Esophagus muscularis mucosa (tissue), 4 donors: ENCODE measurements around the gene PCSK4. TPM values are rescaled to one million over a fixed set of nuclear protein-coding genes. Genes with fewer than 3 reads are reported as not detected.

ENCODE experiments used
- DNase-seq: peaks from one replicate; pipeline ENCODE4 v3.0.0-alpha.2; 2017; ENCODE audit errors: extremely low spot score
- H3K27ac ChIP-seq, 4 donors: fragments of 200-600 bp; sonication (generic); replicated peaks in 1 of 4; 1 replicate in 3 of 4; 2 replicates in 1 of 4; pipeline ENCODE4 v1.5.1; 2016 to 2019; ENCODE audit warnings: mild to moderate bottlenecking in 1 of 4
- H3K27me3 ChIP-seq, 4 donors: fragments of 200-600 bp; sonication (generic); one replicate each; pipeline versions ENCODE4 v1.5.1 to v1.6.0; 2016 to 2019
- H3K36me3 ChIP-seq, 4 donors: fragments of 200-600 bp; sonication (generic); one replicate each; pipeline ENCODE4 v1.5.1; 2016 to 2019
- H3K4me1 ChIP-seq, 4 donors: fragments of 200-600 bp; sonication (generic); one replicate each; pipeline ENCODE4 v1.5.1; 2016 to 2019
- H3K4me3 ChIP-seq, 4 donors: fragments of 200-600 bp; sonication (generic); 1 replicate in 2 of 4; 2 replicates in 2 of 4; pipeline ENCODE4 v1.5.1; 2016 to 2019; ENCODE audit warnings: mild to moderate bottlenecking in 4 of 4, moderate library complexity in 1 of 4
- H3K9me3 ChIP-seq, 4 donors: fragments of 200-600 bp; sonication (generic); 1 replicate in 3 of 4; 2 replicates in 1 of 4; pipeline ENCODE4 v1.5.1; 2016 to 2019
- EP300 ChIP-seq: sonication (generic); formaldehyde crosslinking; IDR thresholded peaks from one replicate; pipeline ENCODE4 v1.6.1; 2017; ENCODE audit warnings: antibody characterized with exemption
- POLR2A ChIP-seq: fragments of 450-650 bp; IDR thresholded peaks from one replicate; pipeline ENCODE4 v1.6.1; 2017; ENCODE audit warnings: antibody characterized with exemption, moderate library complexity, mild to moderate bottlenecking, low read depth
- POLR2AphosphoS5 ChIP-seq, 2 donors: sonication (generic); formaldehyde crosslinking; IDR thresholded peaks; one replicate each; pipeline ENCODE4 v1.6.1; 2017; ENCODE audit warnings: antibody characterized with exemption in 2 of 2
- WGBS: methylation state at CpG from one replicate; pipeline ENCODE4 v1.1.5; 2018; 5-methylcytosine and 5-hydroxymethylcytosine counted together
- intact Hi-C: fragments of 100-400 bp; cut with DNase I; formaldehyde crosslinking; loops from one replicate; pipeline ENCODE4 v1.15.1; 2023
- total RNA-seq, 4 donors: library from RNA; depleted of rRNA; stranded (reverse); fragments of >200 nt; gene quantifications; one replicate each; pipeline versions ENCODE4 v1.1.0 to v1.2.1, GENCODE V29; 2016
- TF ChIP-seq, protein P1 (sequence below), 3 experiments: fragments of 200-600 bp in 2 of 3; fragments of 450-650 bp in 1 of 3; sonication (generic) in 2 of 3; IDR thresholded peaks; one replicate each; pipeline ENCODE4 v1.5.1; 2017 to 2019; ENCODE audit warnings: antibody characterized with exemption in 3 of 3, mild to moderate bottlenecking in 2 of 3, moderate library complexity in 1 of 3

PCSK4 gene
- total RNA-seq, 4 donors from 2014 or later: 1.9 to 5.4 (median 3.3) TPM

DNA sequence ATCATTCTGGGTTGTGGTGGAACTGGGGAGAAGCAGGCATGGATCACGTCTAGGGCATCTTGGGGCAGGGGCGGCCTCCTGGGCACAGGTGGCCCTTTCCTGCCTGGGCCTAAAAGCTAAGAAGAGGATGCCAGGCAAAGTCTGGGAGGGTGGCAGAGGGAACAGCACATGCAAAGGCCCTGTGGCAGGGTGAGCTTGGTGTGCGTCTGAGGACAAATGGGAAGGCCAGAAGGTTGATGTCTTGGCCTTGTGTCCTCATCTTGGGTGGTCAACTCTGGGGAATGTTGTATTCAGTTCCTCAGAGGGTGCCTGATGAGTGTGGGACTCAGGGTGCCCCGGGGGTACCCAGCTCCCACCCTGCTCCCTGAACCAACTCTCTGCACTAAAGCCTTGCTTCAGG is 28.3 kb upstream of the PCSK4 start:
- intact Hi-C loops: loop anchor here (10.0 kb wide), 1 partner anchor 74 kb away; no protein-coding TSS in a partner anchor
- 80% methylated on average over 4 of the region's 4 CpGs for WGBS
- peaks cover 0 to 5% (median 0%) of the 10 kb centered on the region in 4 donors for H3K9me3 ChIP-seq
- peaks cover 6 to 10% (median 8%) of the 10 kb centered on the region in 4 donors for H3K4me1 ChIP-seq
- no peaks in the 10 kb centered on the region for H3K36me3 ChIP-seq
- peaks cover 0 to 72% (median 7%) of the 10 kb centered on the region in 4 donors for H3K27me3 ChIP-seq
- DNase-seq: no peak
- TF ChIP-seq EP300 (no peak), POLR2A (no peak), POLR2AphosphoS5 (IDR thresholded peaks at IDR 0.05) (no peak)
- TF ChIP-seq, protein P1, sequence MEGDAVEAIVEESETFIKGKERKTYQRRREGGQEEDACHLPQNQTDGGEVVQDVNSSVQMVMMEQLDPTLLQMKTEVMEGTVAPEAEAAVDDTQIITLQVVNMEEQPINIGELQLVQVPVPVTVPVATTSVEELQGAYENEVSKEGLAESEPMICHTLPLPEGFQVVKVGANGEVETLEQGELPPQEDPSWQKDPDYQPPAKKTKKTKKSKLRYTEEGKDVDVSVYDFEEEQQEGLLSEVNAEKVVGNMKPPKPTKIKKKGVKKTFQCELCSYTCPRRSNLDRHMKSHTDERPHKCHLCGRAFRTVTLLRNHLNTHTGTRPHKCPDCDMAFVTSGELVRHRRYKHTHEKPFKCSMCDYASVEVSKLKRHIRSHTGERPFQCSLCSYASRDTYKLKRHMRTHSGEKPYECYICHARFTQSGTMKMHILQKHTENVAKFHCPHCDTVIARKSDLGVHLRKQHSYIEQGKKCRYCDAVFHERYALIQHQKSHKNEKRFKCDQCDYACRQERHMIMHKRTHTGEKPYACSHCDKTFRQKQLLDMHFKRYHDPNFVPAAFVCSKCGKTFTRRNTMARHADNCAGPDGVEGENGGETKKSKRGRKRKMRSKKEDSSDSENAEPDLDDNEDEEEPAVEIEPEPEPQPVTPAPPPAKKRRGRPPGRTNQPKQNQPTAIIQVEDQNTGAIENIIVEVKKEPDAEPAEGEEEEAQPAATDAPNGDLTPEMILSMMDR (IDR thresholded peaks at IDR 0.05): no peak
- no peak overlapping the region for H3K4me3 ChIP-seq
- H3K27ac ChIP-seq: no peak overlapping the region

DNA sequence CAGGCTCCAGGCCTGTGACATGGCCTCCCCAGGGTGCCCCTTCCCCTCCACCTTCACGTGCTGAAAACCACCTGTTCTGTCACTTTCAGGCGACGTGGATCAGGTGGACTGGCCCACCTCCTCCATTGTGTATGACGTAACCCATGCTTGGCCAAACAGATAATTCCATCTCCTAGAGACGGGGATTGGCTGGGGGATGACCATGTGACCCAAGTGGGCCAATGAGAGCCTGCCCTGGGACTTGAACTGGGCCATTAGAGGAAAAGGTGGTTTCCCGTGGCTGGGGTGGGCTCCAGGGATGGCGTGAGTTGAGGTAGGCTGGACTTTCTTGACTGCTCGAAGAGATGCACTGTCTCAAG is 26.2 kb upstream of the PCSK4 start:
- WGBS: 66% methylated on average over 8 of the region's 8 CpGs
- no peak for TF ChIP-seq POLR2AphosphoS5 (IDR thresholded peaks at IDR 0.05)
- no peak for TF ChIP-seq EP300
- TF ChIP-seq, protein P1 (IDR thresholded peaks at IDR 0.05): no peak
- no peak for TF ChIP-seq POLR2A
- Histone ChIP-seq H3K36me3 (no peaks in the 10 kb centered on the region), H3K27me3 (peaks cover 0 to 78% (median 12%) of the 10 kb centered on the region in 4 donors), H3K27ac (no peak overlapping the region), H3K4me3 (no peak overlapping the region), H3K4me1 (peaks cover 12 to 26% (median 20%) of the 10 kb centered on the region in 4 donors), H3K9me3 (peaks cover 0 to 5% (median 0%) of the 10 kb centered on the region in 4 donors)
- no peak for DNase-seq
- intact Hi-C loops: loop anchor here (10.0 kb wide), 1 partner anchor 72 kb away; no protein-coding TSS in a partner anchor

DNA sequence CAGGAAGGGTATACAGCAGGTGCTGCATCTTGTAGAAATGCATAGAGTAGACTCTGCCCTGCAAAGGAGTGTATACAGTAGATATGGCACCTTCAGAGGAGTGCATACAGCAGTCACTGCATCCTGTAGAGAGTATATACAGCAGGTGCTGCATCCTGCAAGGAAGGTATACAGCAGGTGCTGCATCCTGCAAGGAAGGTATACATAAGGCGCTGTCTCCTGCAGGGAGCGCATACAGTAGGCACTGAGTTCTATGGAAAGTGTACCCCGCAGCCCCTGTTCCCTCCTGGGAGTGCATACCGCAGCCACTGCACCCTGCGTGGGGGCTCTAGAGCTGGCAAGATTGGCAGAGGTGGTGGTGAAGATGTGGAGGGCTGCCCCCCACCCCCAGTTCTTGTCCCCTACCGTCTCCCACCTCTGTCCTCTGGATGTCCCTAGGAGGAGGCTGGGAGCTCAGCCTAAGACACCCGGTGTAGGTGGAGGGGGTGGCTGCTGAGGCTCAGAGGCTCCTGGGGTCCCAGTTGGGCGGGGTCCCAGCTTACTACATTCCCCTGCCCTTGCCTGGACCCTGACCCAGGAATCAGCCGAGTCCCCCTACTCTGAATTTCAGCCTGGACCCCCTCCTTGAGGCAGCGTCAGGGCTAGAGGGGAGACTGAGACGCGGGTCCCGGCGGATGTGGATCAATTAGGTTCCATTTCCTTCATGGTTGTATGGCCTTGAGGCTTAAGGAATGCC is 25.0 kb upstream of the PCSK4 start:
- Histone ChIP-seq H3K27ac (no peak overlapping the region), H3K36me3 (no peaks in the 10 kb centered on the region), H3K4me1 (peaks cover 10 to 33% (median 26%) of the 10 kb centered on the region in 4 donors), H3K4me3 (no peak overlapping the region), H3K27me3 (peaks cover 0 to 82% (median 12%) of the 10 kb centered on the region in 4 donors), H3K9me3 (peaks cover 0 to 5% (median 0%) of the 10 kb centered on the region in 4 donors)
- 71% methylated on average over 7 of the region's 14 CpGs for WGBS
- TF ChIP-seq, protein P1 (IDR thresholded peaks at IDR 0.05): no peak
- TF ChIP-seq POLR2AphosphoS5 (IDR thresholded peaks at IDR 0.05): no peak
- no peak for TF ChIP-seq POLR2A
- TF ChIP-seq EP300: no peak
- intact Hi-C loops: loop anchor here (10.0 kb wide), 1 partner anchor 70 kb away; no protein-coding TSS in a partner anchor
- DNase-seq: no peak

DNA sequence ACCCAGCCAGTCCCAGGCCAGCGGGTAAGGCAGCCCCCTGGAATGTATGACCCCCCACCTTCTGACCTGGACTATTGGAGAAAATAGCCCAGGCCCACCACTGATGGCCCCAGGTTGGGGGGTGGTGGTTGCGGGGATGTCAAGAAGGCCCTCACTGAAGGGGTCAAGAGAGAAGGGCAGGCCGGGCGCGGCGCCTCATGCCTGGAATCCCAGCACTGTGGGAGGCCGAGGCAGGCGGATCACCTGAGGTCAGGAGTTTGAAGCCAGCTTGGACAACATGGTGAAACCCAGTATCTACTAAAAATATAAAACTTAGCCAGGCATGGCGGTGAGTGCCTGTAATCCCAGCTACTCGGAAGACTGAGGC is 24.1 kb upstream of the PCSK4 start:
- Histone ChIP-seq H3K27me3 (peaks cover 0 to 76% (median 12%) of the 10 kb centered on the region in 4 donors), H3K36me3 (no peaks in the 10 kb centered on the region), H3K4me1 (peaks cover 10 to 36% (median 28%) of the 10 kb centered on the region in 4 donors), H3K9me3 (peaks cover 0 to 5% (median 0%) of the 10 kb centered on the region in 4 donors), H3K27ac (no peak overlapping the region), H3K4me3 (no peak overlapping the region)
- 91% methylated on average over 2 of the region's 10 CpGs for WGBS
- intact Hi-C loops: loop anchor here (10.0 kb wide), 1 partner anchor 69 kb away; no protein-coding TSS in a partner anchor
- TF ChIP-seq, protein P1 (IDR thresholded peaks at IDR 0.05): no peak
- TF ChIP-seq EP300 (no peak), POLR2A (no peak), POLR2AphosphoS5 (IDR thresholded peaks at IDR 0.05) (no peak)
- no peak for DNase-seq
